Measurements from ENCODE around the gene SLC5A11. TPM values are rescaled to one million over a fixed set of nuclear protein-coding genes. Genes with fewer than 3 reads are reported as not detected.
A peak's percentile ranks its signal among the peaks of the same experiment; 100 is the strongest.
"Not testable (repeated sequence)": the region's sequence is repeated elsewhere in the genome, so short reads cannot be mapped to it uniquely, and the experiment has no call there.

The SLC5A11 gene
- polyA plus RNA-seq, 1 experiment: not detected

DNA sequence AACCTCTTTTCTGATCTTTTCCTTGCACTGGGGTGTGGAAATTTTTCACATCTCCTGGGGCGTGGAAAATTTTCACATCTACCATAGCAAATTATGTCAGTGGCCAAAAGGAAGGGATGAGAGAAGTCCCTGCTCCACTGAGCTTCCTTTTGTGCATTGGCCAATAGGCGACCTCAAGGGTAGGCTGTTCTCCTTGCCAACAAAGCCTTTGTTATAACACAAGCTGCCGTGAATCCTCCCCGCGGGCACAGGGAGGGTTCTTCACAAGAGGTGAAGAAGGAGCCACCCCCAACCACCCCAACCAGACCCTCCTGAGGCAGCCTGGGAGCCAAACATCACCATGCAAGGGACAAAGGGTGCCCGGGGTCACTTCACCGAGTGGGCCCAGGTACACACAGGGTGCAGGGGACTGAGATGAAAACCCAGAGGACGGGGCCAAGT lies 6.5 kb downstream of the SLC5A11 start:
- TF ChIP-seq, protein P1, sequence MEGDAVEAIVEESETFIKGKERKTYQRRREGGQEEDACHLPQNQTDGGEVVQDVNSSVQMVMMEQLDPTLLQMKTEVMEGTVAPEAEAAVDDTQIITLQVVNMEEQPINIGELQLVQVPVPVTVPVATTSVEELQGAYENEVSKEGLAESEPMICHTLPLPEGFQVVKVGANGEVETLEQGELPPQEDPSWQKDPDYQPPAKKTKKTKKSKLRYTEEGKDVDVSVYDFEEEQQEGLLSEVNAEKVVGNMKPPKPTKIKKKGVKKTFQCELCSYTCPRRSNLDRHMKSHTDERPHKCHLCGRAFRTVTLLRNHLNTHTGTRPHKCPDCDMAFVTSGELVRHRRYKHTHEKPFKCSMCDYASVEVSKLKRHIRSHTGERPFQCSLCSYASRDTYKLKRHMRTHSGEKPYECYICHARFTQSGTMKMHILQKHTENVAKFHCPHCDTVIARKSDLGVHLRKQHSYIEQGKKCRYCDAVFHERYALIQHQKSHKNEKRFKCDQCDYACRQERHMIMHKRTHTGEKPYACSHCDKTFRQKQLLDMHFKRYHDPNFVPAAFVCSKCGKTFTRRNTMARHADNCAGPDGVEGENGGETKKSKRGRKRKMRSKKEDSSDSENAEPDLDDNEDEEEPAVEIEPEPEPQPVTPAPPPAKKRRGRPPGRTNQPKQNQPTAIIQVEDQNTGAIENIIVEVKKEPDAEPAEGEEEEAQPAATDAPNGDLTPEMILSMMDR (IDR thresholded peaks at IDR 0.05; ENCODE audit: low read depth, low read length): no peak
- CTCF ChIA-PET: interaction anchor here (1.0 to 1.2 kb wide), 2 partner anchors 18 to 54 kb away, joined by 4 to 5 read pairs; no protein-coding TSS in a partner anchor

DNA sequence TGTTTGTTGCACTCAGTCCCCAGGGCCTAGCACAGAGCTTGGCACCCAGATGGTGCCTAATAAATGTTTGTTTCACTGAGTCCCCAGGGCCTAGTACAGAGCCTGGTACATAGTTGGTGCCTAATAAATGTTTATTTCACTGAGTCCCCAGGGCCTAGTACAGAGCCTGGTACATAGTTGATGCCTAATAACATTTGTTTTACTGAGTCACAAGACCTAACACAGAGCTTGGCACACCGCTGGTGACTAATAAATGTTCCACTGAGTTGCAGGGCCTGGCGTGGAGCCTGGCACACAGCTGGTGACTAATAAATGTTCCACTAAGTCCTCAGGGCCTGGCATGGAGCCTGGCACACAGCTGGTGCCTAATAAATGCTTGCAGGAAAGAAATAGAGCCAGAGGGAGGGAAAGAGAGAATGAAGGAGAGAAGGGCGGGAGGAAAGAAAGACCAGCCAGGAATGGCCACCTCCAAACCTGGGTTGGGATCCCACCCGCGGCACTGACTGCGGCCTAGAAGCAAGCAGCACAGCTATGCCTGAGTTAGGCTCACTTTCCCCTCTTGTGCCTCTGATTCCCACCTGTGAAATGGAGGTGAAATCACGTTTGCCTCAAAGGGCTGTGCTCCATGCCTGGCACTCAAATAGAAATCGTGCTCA lies 7.5 kb downstream of the SLC5A11 start:
- CTCF ChIA-PET: no interaction called here
- POLR2A ChIA-PET: interaction anchor here (1.2 kb wide), 1 partner anchor 133 kb away, joined by 3 read pairs; no protein-coding TSS in a partner anchor
- DNase-seq (ENCODE audit: low read depth, low spot score): no peak
- Histone ChIP-seq H3K9me3 (ENCODE audit: control insufficient read depth, insufficient read depth, low read length) (no peaks in the 10 kb centered on the region), H3K27ac (ENCODE audit: low read depth, low read length) (peak overlapping the region; percentile 24), H3K4me3 (ENCODE audit: low read depth, low read length) (no peak overlapping the region), H3K27me3 (ENCODE audit: control insufficient read depth, insufficient read depth, low read length) (no peaks in the 10 kb centered on the region)
- TF ChIP-seq, protein P1 (IDR thresholded peaks at IDR 0.05; ENCODE audit: low read depth, low read length): no peak

More for the DNA sequence above, 6.5 kb downstream of the SLC5A11 start:
- no peak for DNase-seq (ENCODE audit: low read depth, low spot score)
- H3K4me3 ChIP-seq (ENCODE audit: low read depth, low read length): no peak overlapping the region
- no peaks in the 10 kb centered on the region for H3K9me3 ChIP-seq (ENCODE audit: control insufficient read depth, insufficient read depth, low read length)
- POLR2A ChIA-PET: interaction anchor here (1.2 kb wide), 1 partner anchor 134 kb away, joined by 3 read pairs; no protein-coding TSS in a partner anchor
- H3K27ac ChIP-seq (ENCODE audit: low read depth, low read length): no peak overlapping the region
- no peaks in the 10 kb centered on the region for H3K27me3 ChIP-seq (ENCODE audit: control insufficient read depth, insufficient read depth, low read length)

DNA sequence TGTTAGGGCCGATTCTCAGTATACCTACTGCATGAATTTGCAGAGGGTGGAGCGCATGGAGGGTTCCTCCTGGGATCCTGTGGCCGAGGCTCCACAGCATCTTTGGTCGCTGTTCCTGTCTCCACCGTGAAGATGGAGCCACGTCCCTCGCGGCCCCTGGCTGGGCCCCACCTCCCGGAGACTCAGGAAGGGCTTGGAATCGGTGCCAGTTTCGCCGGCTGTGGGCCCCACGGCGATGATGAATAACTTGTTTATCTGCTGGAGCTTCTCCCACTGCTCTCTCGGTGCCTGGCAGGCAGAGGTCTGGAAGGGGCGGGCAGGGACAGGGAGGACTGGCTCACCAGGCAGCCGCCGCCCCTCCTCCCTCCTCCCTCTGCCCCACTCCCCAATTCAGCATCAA lies 8.1 kb downstream of the SLC5A11 start:
- CTCF ChIA-PET: no interaction called here
- Histone ChIP-seq H3K27me3 (ENCODE audit: control insufficient read depth, insufficient read depth, low read length) (no peaks in the 10 kb centered on the region), H3K9me3 (ENCODE audit: control insufficient read depth, insufficient read depth, low read length) (no peaks in the 10 kb centered on the region), H3K4me3 (ENCODE audit: low read depth, low read length) (no peak overlapping the region), H3K27ac (ENCODE audit: low read depth, low read length) (peak overlapping the region; percentile 24)
- no peak for DNase-seq (ENCODE audit: low read depth, low spot score)
- TF ChIP-seq, protein P1 (IDR thresholded peaks at IDR 0.05; ENCODE audit: low read depth, low read length): no peak
- POLR2A ChIA-PET: no interaction called here

DNA sequence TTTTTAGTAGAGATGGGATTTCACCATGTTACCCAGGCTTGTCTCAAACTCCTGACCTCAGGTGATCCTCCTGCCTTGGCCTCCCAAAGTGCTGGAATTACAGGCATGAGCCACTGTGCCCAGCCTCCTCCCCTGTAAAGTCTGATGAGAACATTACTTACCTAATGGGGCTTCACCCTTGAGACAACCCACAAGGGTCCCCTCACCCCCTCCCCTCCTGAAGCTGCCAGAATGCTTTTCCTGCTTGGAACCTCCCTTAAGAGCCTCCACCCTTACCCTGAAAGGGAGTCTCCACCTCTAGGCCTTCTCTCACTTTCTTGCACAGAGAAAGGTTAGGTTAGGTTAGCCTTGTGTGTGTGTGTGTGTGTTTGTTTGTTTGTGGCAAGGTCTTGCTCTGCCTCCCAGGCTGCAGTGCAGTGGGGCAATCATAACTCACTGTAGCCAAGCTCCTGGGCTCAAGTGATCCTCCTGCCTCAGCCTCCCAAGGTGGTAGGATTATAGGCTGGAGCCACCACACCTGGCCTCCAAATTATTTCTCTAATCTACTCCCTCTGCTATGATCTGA lies 8.9 kb downstream of the SLC5A11 start:
- ChIA-PET CTCF (no interaction called here), POLR2A (no interaction called here)
- Histone ChIP-seq H3K4me3 (ENCODE audit: low read depth, low read length) (no peak overlapping the region), H3K9me3 (ENCODE audit: control insufficient read depth, insufficient read depth, low read length) (no peaks in the 10 kb centered on the region), H3K27ac (ENCODE audit: low read depth, low read length) (no peak overlapping the region), H3K27me3 (ENCODE audit: control insufficient read depth, insufficient read depth, low read length) (no peaks in the 10 kb centered on the region)
- TF ChIP-seq, protein P1 (IDR thresholded peaks at IDR 0.05; ENCODE audit: low read depth, low read length): no peak
- DNase-seq (ENCODE audit: low read depth, low spot score): no peak

DNA sequence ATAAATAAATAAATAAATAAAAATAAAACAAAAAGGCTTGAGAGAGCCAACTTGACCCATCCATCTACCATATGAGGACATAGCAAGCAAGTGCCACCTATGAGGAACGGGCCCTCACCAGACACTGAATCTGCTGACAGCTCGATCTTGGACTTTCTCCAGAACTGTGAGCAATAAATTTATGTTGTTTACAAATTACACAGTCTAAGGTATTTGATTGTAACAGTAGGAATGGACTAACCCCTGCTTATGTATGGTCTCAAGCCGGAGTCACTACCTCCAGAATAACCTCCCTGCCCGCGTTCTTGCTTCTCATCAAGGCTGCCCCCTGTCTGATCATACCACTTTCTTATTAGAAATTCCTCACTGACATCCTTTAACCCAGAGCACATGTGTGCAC lies 9.9 kb downstream of the SLC5A11 start:
- H3K27ac ChIP-seq (ENCODE audit: low read depth, low read length): no peak overlapping the region
- ChIA-PET POLR2A (no interaction called here), CTCF (no interaction called here)

DNA sequence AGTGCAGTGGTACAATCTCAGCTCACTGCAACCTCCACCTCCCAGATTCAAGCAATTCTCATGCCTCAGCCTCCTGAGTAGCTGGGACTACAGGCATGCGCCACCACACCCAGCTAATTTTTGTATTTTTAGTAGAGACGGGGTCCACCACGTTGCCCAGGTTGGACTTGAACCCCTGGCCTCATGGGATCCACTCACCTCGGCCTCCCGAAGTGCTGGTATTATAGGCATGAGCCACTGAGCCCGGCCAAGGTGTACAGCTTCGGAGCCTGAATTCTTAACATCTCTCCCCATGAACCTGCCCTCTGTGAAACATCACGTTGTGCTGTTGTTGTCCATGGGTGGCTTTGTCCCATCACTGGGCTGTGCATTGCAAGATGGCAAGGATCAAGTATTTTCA lies 11.1 kb downstream of the SLC5A11 start:
- H3K27ac ChIP-seq (ENCODE audit: low read depth, low read length); CTCF ChIA-PET; H3K4me3 ChIP-seq (ENCODE audit: low read depth, low read length); DNase-seq (ENCODE audit: low read depth, low spot score); POLR2A ChIA-PET; H3K27me3 ChIP-seq (ENCODE audit: control insufficient read depth, insufficient read depth, low read length); H3K9me3 ChIP-seq (ENCODE audit: control insufficient read depth, insufficient read depth, low read length): not testable (repeated sequence)

More for the DNA sequence above, 9.9 kb downstream of the SLC5A11 start:
- Histone ChIP-seq H3K9me3 (ENCODE audit: control insufficient read depth, insufficient read depth, low read length) (no peaks in the 10 kb centered on the region), H3K27me3 (ENCODE audit: control insufficient read depth, insufficient read depth, low read length) (no peaks in the 10 kb centered on the region), H3K4me3 (ENCODE audit: low read depth, low read length) (no peak overlapping the region)
- no peak for DNase-seq (ENCODE audit: low read depth, low spot score)
- TF ChIP-seq, protein P1 (IDR thresholded peaks at IDR 0.05; ENCODE audit: low read depth, low read length): no peak

Measured in AG04450 (cell line).